Measurements from ENCODE around the gene CFAP161. TPM values are rescaled to one million over a fixed set of nuclear protein-coding genes. Genes with fewer than 3 reads are reported as not detected.

The CFAP161 gene
- total and polyA plus RNA-seq, 9 of the 15 experiments (the other 6 are each of a cell fraction or from before 2014, with no cell fraction given) = 25.8 to 83.3 (median 75.6) TPM

GRCh38 chr15:81098861-81099651 is 35.0 kb upstream of the CFAP161 start (continued):
- TF ChIP-seq TSHZ1 (CRISPR knock-in tag; IDR thresholded peaks at IDR 0.05) (no peak), KLF6 (CRISPR knock-in tag; IDR thresholded peaks at IDR 0.05; ENCODE audit: borderline replicate concordance) (no peak), ZNF57 (CRISPR knock-in tag; IDR thresholded peaks at IDR 0.05) (no peak), KDM2B (CRISPR knock-in tag; IDR thresholded peaks at IDR 0.05) (no peak), TCF7L2 (IDR thresholded peaks at IDR 0.05; ENCODE audit: low read depth, low read length) (no peak), DEAF1 (CRISPR knock-in tag; IDR thresholded peaks at IDR 0.05) (no peak; the same call in 1 of the 2 replicates), KLF13 (tag; IDR thresholded peaks at IDR 0.05; ENCODE audit: borderline replicate concordance, low read depth) (no peak; the same call in 1 of the 2 replicates), GABPB1 (CRISPR knock-in tag; IDR thresholded peaks at IDR 0.05) (no peak), CBFA2T2 (conservative IDR thresholded peaks at IDR 0.05) (peak; percentile 91), HCFC1 (IDR thresholded peaks at IDR 0.05; ENCODE audit: low read depth, low read length) (no peak), BCOR (IDR thresholded peaks at IDR 0.05) (peak; percentile 21; the same call in 1 of the 2 replicates), CEBPZ (IDR thresholded peaks at IDR 0.05; ENCODE audit: borderline replicate concordance, low read depth, low read length) (no peak), RBFOX2 (IDR thresholded peaks at IDR 0.05; ENCODE audit: low read depth, low read length) (peak; percentile 50), CREM (IDR thresholded peaks at IDR 0.05; ENCODE audit: low read depth) (peak; percentile 64), ZNF274 (IDR thresholded peaks at IDR 0.05; ENCODE audit: borderline replicate concordance, low read depth, low read length) (no peak), ZNF77 (CRISPR knock-in tag; IDR thresholded peaks at IDR 0.05) (no peak), GTF2A2 (tag; IDR thresholded peaks at IDR 0.05) (no peak), XRCC4 (IDR thresholded peaks at IDR 0.05; ENCODE audit: extremely low read depth, insufficient read depth, insufficient read length) (no peak), ARNT (IDR thresholded peaks at IDR 0.05) (0 out of 4 replicates have a peak, but pooled peaks of 1 of the 2 experiments have one; percentile 16)
